ENCODE data around the gene EXOC2.

EXOC2 gene

GRCh38 chr6:449057-449430, 243.9 kb downstream of the EXOC2 start:
- no peaks in the 10 kb centered on the region; the same call in 1 of the 2 replicates for H3K27me3 ChIP-seq (ENCODE audit: insufficient read depth, low read length)
- H3K9ac ChIP-seq (ENCODE audit: low read length): no peak overlapping the region
- peaks cover 17% of the 10 kb centered on the region for H3K4me1 ChIP-seq (ENCODE audit: insufficient read depth, low read length, severe bottlenecking)
- H3K27ac ChIP-seq (ENCODE audit: low read depth, low read length, poor library complexity, severe bottlenecking): no peak overlapping the region
- no peaks in the 10 kb centered on the region for H3K9me2 ChIP-seq (ENCODE audit: low read depth, low read length)
- TF ChIP-seq CTCF (IDR thresholded peaks at IDR 0.05; ENCODE audit: low read length): no peak
- TF ChIP-seq EZH2 (IDR thresholded peaks at IDR 0.05; ENCODE audit: borderline replicate concordance, low read length): no peak
- no peaks in the 10 kb centered on the region for H4K20me1 ChIP-seq (ENCODE audit: insufficient read depth, low read length)
- H3K36me3 ChIP-seq (ENCODE audit: insufficient read depth, low read length): no peaks in the 10 kb centered on the region
- H3K4me2 ChIP-seq (ENCODE audit: low read length): no peak overlapping the region
- no peaks in the 10 kb centered on the region for H3K79me2 ChIP-seq (ENCODE audit: insufficient read depth, low read length)
- no peak overlapping the region for H2AFZ ChIP-seq (ENCODE audit: low read length)
- H3F3A ChIP-seq (ENCODE audit: insufficient read depth, low read length): no peaks in the 10 kb centered on the region
- no peak overlapping the region for H3K4me3 ChIP-seq (ENCODE audit: low read depth, low read length, poor library complexity, severe bottlenecking)
- H3K9me3 ChIP-seq (ENCODE audit: low read length): no peaks in the 10 kb centered on the region

GRCh38 chr6:448296-449056, 244.5 kb downstream of the EXOC2 start:
- H3K4me2 ChIP-seq (ENCODE audit: low read length): no peak overlapping the region
- H3K36me3 ChIP-seq (ENCODE audit: insufficient read depth, low read length): no peaks in the 10 kb centered on the region
- H3K9me3 ChIP-seq (ENCODE audit: low read length): no peaks in the 10 kb centered on the region
- TF ChIP-seq CTCF (IDR thresholded peaks at IDR 0.05; ENCODE audit: low read length): no peak
- TF ChIP-seq EZH2 (IDR thresholded peaks at IDR 0.05; ENCODE audit: borderline replicate concordance, low read length): no peak
- H3K4me3 ChIP-seq (ENCODE audit: low read depth, low read length, poor library complexity, severe bottlenecking): no peak overlapping the region
- H3K4me1 ChIP-seq (ENCODE audit: insufficient read depth, low read length, severe bottlenecking): peaks cover 17% of the 10 kb centered on the region
- no peaks in the 10 kb centered on the region for H3K79me2 ChIP-seq (ENCODE audit: insufficient read depth, low read length)
- no peak overlapping the region for H3K27ac ChIP-seq (ENCODE audit: low read depth, low read length, poor library complexity, severe bottlenecking)
- H2AFZ ChIP-seq (ENCODE audit: low read length): no peak overlapping the region
- no peaks in the 10 kb centered on the region; the same call in 1 of the 2 replicates for H3K27me3 ChIP-seq (ENCODE audit: insufficient read depth, low read length)
- no peaks in the 10 kb centered on the region for H3K9me2 ChIP-seq (ENCODE audit: low read depth, low read length)
- no peaks in the 10 kb centered on the region for H3F3A ChIP-seq (ENCODE audit: insufficient read depth, low read length)
- no peak overlapping the region for H3K9ac ChIP-seq (ENCODE audit: low read length)
- H4K20me1 ChIP-seq (ENCODE audit: insufficient read depth, low read length): no peaks in the 10 kb centered on the region

- H3F3A ChIP-seq (ENCODE audit: insufficient read depth, low read length): no peaks in the 10 kb centered on the region
- H3K9me2 ChIP-seq (ENCODE audit: low read depth, low read length): no peaks in the 10 kb centered on the region
- TF ChIP-seq CTCF (IDR thresholded peaks at IDR 0.05; ENCODE audit: low read length) (no peak), EZH2 (IDR thresholded peaks at IDR 0.05; ENCODE audit: borderline replicate concordance, low read length) (no peak)
- no peaks in the 10 kb centered on the region; the same call in 1 of the 2 replicates for H3K27me3 ChIP-seq (ENCODE audit: insufficient read depth, low read length)
- no peaks in the 10 kb centered on the region for H3K79me2 ChIP-seq (ENCODE audit: insufficient read depth, low read length)
- H3K4me1 ChIP-seq (ENCODE audit: insufficient read depth, low read length, severe bottlenecking): peaks cover 17% of the 10 kb centered on the region
- no peaks in the 10 kb centered on the region for H4K20me1 ChIP-seq (ENCODE audit: insufficient read depth, low read length)
- no peak overlapping the region for H3K27ac ChIP-seq (ENCODE audit: low read depth, low read length, poor library complexity, severe bottlenecking)
- H3K36me3 ChIP-seq (ENCODE audit: insufficient read depth, low read length): no peaks in the 10 kb centered on the region
- H3K4me2 ChIP-seq (ENCODE audit: low read length): peak overlapping the region; percentile 45; the same call in 1 of the 2 replicates
- H3K9me3 ChIP-seq (ENCODE audit: low read length): no peaks in the 10 kb centered on the region
- H3K9ac ChIP-seq (ENCODE audit: low read length): no peak overlapping the region
- H3K4me3 ChIP-seq (ENCODE audit: low read depth, low read length, poor library complexity, severe bottlenecking): peak overlapping the region; percentile 25
- H2AFZ ChIP-seq (ENCODE audit: low read length): no peak overlapping the region
Observed at GRCh38 chr6:447381-448165, 245.4 kb downstream of the EXOC2 start.

Data from OCI-LY1 (cell line).